GM18517 (cell line): Measurements from ENCODE around the gene CEP192.
"Not testable (repeated sequence)": the region's sequence is repeated elsewhere in the genome, so short reads cannot be mapped to it uniquely, and the experiment has no call there.

Experiments used
- ATAC-seq: cut with Tn5 transposase; IDR thresholded peaks from one replicate; pipeline ENCODE4 v1.9.1; 2021; ENCODE audit warnings: mild to moderate bottlenecking, moderate library complexity; ENCODE audit not compliant: unreplicated experiment

Gene CEP192

GRCh38 chr18:13028869-13029268 is 37.7 kb downstream of the CEP192 start:
- ATAC-seq: no peak

- no peak for ATAC-seq
These were observed 41.0 kb downstream of the CEP192 start for GRCh38 chr18:13032173-13032572.

- no peak for ATAC-seq
These were observed 44.2 kb downstream of the CEP192 start for GRCh38 chr18:13035249-13035914.

DNA sequence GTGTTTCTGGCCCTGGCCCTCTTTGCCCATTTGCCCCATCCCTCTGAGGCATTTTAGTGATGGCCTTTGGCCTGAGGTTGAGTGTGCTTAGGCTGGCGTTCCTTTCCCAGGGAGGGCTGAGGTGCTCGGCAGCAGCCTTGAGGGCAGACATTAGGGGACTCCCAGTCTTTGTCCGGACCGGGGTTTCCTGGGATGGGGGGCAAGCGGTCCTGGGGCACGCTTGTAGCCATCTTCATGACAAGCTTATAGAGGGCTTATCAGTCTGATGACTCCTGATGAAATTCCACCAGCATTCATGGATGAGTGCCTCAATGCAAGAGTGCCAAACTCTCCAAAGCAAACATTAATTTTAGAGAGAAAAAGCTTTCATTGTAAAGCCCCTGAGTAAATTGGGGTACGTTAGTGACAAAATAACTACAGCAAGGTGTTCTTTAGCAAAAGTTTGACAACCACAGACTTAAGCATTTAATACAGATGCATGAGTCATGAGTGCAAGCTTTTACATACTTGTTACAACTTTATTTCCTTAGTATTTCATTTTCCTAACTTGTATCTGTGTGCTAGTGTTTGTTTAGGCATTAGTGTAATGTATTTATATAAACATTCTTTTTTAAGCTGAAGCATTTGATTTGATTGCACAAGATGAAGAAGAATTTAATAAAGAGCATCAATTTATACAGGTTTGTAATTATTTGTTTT is 45.6 kb downstream of the CEP192 start:
- ATAC-seq: no peak

GRCh38 chr18:13039806-13040205 is 48.6 kb downstream of the CEP192 start:
- no peak for ATAC-seq

DNA sequence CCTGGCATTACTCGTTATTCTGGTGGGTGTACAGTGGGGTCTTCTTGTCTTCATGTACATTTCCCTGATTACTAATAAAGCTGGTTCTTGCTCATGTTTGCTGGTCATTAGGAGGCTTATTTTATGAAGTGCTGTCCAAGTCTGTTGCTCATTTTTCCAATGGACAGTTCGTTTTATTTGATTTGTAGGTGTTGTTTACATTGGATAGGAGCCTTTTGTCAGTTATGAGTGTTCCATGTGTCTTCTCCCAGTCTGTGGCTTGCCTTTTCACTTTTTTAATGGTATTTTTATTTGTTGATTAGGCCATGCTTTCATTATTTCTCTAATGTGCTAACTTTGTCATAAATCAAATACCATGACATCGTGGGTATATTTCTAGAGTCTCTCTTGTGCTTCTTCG is 51.9 kb downstream of the CEP192 start:
- no peak for ATAC-seq

DNA sequence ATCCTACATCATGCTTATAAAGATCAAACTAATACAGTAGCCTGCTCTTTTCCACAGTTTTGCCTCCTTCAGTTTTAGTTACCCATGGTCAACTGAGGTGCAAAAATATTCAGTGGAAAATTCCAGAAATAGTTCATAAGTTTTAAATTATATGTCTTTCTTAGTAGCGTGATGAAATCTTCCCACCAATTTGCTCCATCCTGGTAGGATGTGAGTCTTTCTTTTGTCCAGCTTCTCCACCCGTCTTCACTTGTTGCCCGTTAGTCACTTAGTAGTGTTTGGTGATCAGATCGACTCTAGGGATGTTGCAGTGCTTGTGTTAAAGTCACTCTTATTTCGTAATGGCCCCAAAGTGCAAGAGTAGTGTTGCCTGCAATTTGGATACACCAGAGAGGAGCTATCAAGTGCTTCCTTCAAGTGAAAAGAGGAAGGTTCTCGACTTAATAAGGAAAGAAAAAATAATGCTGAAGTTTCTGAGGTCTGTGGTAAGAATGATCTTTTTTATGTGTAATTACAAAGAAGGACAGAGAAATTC is 57.0 kb downstream of the CEP192 start:
- ATAC-seq: no peak

GRCh38 chr18:13051159-13051558 is 60.0 kb downstream of the CEP192 start:
- no peak for ATAC-seq

GRCh38 chr18:13051950-13052349 is 60.8 kb downstream of the CEP192 start:
- ATAC-seq: peak; percentile 63

DNA sequence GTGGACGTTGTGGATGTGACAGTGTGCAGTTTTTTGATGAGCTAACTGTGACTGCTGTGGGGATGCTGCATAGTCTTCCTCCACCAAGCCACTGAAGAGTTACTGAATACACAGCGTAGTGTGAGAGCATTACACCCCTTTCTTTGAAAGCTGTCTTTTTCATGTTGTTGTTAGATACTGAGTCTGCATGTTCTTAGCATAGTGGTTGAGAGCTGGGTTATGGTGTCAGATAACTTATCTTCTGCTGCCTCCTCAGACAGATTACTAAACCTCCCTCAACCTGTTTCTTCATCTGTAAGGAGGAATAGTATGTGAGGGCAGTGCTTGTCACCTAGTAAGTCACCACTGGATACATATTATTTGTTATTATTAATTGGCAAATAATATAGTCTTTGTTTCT is 63.2 kb downstream of the CEP192 start:
- ATAC-seq: no peak

GRCh38 chr18:13061630-13062189 is 70.5 kb downstream of the CEP192 start:
- ATAC-seq: no peak

- ATAC-seq: no peak
These were observed 76.0 kb downstream of the CEP192 start for GRCh38 chr18:13067124-13067523.

- ATAC-seq: no peak
These were observed 76.8 kb downstream of the CEP192 start for GRCh38 chr18:13067966-13068365.

GRCh38 chr18:13070460-13070859 is 79.3 kb downstream of the CEP192 start:
- no peak for ATAC-seq

DNA sequence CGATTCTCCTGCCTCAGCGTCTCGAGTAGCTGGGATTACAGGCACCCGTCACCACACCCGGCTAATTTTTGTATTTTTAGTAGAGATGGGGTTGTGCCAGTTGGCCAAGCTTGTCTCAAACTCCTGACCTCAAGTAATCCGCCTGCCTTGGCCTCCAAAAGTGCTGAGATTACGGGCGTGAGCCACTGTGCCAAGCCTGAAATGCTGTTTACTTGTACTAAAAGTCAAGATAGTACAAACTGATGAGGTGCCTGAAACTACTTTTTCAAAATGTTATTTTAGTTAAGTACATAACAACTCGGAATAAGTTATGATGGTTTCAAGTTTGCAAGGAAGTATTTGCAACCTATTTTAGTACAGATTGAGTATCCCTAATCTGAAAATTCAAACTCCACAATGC is 85.7 kb downstream of the CEP192 start:
- ATAC-seq: no peak

- no peak for ATAC-seq
These were observed 86.3 kb downstream of the CEP192 start for GRCh38 chr18:13077473-13077872.

DNA sequence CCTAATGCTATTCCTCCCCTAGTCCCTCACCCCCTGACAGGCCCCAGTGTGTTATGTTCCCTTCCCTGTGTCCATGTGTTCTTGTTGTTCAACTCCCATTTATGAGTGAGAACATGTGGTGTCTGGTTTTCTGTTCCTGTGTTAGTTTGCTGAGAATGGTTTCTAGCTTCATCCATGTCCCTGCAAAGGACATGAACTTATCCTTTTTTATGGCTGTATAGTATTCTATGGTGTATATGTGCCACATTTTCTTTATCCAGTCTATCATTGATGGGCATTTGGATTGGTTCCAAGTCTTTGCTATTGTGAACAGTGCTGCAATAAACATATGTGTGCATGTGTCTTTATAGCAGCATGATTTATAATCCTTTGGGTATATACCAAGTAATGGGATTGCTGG is 86.9 kb downstream of the CEP192 start:
- not testable (repeated sequence) for ATAC-seq

DNA sequence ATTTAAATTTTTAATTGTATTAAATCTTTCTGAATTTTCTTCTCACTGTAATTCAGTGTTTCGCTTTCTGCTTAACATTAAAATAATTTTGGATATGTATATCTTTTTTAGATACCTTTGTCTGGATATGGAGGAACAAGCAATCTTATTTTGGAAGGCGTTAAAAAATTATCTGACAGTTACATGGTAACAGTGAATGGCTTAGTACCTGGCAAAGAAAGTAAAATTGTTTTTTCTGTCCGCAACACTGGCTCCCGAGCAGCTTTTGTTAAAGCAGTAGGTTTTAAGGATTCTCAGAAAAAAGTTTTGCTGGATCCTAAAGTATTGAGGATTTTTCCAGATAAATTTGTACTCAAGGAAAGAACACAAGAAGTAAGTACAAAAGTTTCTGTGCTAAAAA is 95.7 kb downstream of the CEP192 start:
- ATAC-seq: no peak

DNA sequence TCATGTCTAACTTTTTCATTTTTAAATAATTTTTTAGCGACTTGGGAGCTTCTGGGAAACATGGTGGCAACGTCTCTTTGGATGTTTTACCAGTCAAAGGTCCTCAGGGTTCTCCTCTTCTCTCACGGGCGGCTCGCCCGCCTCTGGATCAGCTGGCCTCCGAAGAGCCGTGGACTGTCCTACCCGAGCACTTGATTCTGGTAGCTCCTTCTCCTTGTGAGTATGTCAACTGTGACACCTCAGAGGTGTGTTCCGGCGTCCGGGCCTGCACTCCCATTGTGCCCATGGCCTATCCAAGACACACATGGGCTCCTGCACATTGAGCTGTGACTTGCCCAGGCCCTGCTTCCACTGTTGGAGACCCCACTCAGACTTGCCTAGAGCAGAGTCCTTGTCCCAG is 104.3 kb downstream of the CEP192 start:
- ATAC-seq: no peak

DNA sequence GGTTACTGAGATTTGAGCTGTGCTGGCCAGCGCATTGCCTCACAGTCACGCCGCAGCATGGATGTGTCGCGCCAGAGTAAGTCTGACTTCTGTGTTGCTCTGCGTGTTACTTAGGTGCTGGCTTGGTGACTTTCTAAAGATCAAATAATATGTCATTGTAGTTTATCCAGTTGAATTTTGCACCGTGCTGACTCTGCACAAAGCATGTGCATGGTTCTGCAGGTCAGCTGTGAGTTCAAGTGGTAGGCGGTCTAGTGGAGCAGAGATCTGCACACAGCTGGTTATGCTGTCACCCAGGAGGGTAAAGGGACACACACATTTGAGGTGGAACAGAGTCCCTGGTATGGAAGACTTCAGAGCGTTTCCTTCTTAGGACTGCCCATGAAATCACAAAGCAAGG is 105.1 kb downstream of the CEP192 start:
- no peak for ATAC-seq

- no peak for ATAC-seq
These were observed 105.6 kb downstream of the CEP192 start for GRCh38 chr18:13096719-13097118.

DNA sequence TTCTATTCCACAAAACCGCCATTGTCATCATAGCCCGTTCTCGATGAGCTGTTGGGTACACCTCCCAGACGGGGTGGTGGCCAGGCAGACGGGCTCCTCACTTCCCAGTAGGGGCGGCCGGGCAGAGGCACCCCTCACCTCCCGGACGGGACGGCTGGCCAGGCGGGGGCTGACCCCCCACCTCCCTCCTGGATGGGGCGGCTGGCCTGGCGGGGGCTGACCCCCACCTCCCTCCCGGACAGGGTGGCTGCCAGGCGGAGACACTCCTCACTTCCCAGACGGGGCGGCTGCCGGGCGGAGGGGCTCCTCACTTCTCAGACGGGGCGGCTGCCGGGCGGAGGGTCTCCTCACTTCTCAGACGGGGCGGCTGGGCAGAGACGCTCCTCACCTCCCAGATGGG is 106.9 kb downstream of the CEP192 start:
- ATAC-seq: not testable (repeated sequence)
